ENCODE data around the gene ZNF165. TPM values are rescaled to one million over a fixed set of nuclear protein-coding genes. Genes with fewer than 3 reads are reported as not detected.
A peak's percentile ranks its signal among the peaks of the same experiment; 100 is the strongest.

The ZNF165 gene
- total RNA-seq, 3 donors from 2014 or later = 3.9 to 7.1 (median 4.0) TPM

DNA sequence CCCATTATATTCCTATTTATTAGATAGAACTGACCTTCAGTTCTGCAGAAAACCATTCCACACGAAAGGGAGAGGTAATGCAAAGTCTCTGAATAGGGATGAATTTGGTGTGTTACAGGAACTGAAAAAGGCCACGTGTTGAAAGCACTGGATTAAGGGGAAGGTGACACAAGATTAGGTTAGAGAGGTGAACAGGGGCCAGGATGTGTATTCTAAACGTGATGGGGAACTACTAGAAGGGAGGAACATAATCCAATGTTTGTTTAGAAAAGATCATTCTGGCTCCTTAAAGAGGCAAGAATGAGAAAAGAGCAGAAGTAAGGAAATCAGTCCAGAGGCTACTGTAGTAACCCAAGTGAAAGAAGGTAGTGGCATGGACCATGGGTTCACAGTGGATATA lies 55.0 kb downstream of the ZNF165 start:
- TF ChIP-seq CTCF (IDR thresholded peaks at IDR 0.05) = no peak
- ATAC-seq (no peak), DNase-seq (no peak)
- intact Hi-C loops (cut with DNase I, micrococcal nuclease) = loop anchor here (10.0 kb wide), 1 partner anchor 219 kb away; no protein-coding TSS in a partner anchor
- no peaks in the 10 kb centered on the region for H3K36me3 ChIP-seq (ENCODE audit: low read depth)
- no peak overlapping the region for H3K4me3 ChIP-seq
- peaks cover 10% of the 10 kb centered on the region for H3K4me1 ChIP-seq (ENCODE audit: low read depth)
- no peaks in the 10 kb centered on the region for H3K9me3 ChIP-seq

DNA sequence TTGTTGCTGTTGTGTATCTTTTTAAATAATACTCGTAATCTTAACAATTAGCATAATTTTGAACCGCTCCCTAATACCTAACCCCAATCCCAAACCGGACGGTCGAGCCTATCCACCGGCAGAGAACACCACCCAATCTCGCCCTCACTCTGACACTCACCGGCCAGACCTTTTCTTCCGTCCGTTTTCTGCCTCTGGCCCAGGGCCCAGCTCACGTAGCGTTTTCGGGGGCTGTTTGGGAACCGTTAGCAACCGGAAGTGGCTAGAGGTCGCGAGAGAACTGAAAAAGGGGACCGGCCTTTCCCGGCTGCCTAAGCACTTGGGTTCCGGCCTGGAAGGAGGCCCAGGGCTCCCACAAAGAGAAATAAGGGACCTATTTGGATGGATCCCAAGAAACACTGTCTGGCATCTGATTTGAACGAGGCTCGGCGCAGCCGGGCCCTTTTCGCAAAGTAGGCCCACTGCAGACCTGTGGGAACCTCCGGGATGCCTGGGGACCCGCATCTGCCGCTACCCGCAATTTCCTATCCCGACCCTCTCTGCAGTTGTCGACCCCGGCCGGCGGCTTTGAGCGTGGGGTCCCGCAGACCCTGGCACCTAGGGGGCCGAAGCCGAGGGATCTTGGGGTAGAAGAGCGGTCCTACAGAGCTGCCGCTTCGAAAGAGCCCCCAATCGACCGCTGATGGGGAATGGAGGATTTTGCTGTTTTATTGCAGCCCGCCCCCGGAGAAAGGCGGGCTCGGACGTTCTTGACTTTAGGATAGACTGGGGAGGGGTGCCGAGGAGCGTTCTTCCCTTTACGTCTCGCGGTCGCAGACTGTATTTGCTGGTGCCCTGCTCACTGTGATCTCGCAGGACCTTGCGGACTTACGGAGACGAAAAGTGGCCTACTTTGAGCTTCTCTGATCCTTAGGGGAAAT lies 56.5 kb downstream of the ZNF165 start:
- peak; percentile 85 for ATAC-seq
- no peak for TF ChIP-seq CTCF (IDR thresholded peaks at IDR 0.05)
- intact Hi-C loops (cut with DNase I, micrococcal nuclease) = loop anchor here (10.0 kb wide), 1 partner anchor 218 kb away; no protein-coding TSS in a partner anchor
- Histone ChIP-seq H3K36me3 (ENCODE audit: low read depth) (no peaks in the 10 kb centered on the region), H3K9me3 (no peaks in the 10 kb centered on the region), H3K4me3 (peak overlapping the region; percentile 43), H3K4me1 (ENCODE audit: low read depth) (peaks cover 10% of the 10 kb centered on the region)
- DNase-seq = peak; percentile 88 to 89 (median 88)

DNA sequence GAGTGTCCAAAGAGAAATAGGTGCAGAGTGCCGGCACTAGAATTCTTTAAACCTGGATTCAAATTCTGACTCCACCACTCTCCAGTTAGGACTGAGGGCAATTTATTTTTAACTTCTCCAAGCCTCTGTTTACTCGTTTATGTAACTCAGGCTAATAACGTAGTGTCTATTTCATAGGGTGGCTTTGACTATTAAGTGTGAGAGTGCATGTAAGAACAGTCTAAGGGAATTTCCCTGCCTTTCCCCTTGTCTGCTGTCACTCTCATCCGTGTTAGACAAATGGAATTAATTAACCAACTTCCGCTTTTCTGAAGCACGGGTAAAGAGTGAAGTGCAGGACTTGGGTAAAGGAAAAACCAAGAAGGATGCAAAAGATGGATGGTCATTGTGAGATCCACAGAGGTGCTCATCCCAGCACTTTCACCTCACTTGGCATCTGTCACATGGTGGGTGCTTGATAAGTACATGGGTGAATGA lies 57.2 kb downstream of the ZNF165 start:
- intact Hi-C loops (cut with DNase I, micrococcal nuclease) = loop anchor here (10.0 kb wide), 1 partner anchor 217 kb away; no protein-coding TSS in a partner anchor
- H3K4me1 ChIP-seq (ENCODE audit: low read depth) = peaks cover 13% of the 10 kb centered on the region
- TF ChIP-seq CTCF (IDR thresholded peaks at IDR 0.05) = no peak
- no peak for DNase-seq
- H3K36me3 ChIP-seq (ENCODE audit: low read depth) = no peaks in the 10 kb centered on the region
- peak; percentile 24 for ATAC-seq
- no peaks in the 10 kb centered on the region for H3K9me3 ChIP-seq
- peak overlapping the region; percentile 43 for H3K4me3 ChIP-seq

Other genes with a start within 250 kb of the ZNF165 start
- not detected for gene OR2B2, start 168.2 kb upstream of the ZNF165 start, total RNA-seq
- gene OR2B6, start 123.3 kb upstream of the ZNF165 start, total RNA-seq = not detected
- 1 to 10 TPM; 7.4 to 9.5 (median 8.3) TPM for gene ZSCAN16, start 44.0 kb downstream of the ZNF165 start, total RNA-seq
- 10 to 100 TPM; 11.6 to 26.7 (median 16.6) TPM for gene ZKSCAN8, start 61.3 kb downstream of the ZNF165 start, total RNA-seq
- gene ZSCAN9, start 144.7 kb downstream of the ZNF165 start, total RNA-seq = 10 to 100 TPM; 14.1 to 15.7 (median 14.9) TPM
- gene ZKSCAN4, start 171.7 kb downstream of the ZNF165 start, total RNA-seq = 1 to 10 TPM; 4.0 to 6.1 (median 5.5) TPM
- 1 to 10 TPM in 1 of 3 donors, under 1 TPM in 1, not detected in 1; 0.24 to 2.8 TPM for gene NKAPL, start 178.7 kb downstream of the ZNF165 start, total RNA-seq
- 10 to 100 TPM in 1 of 3 donors, 1 to 10 TPM in 2; 8.2 to 17.7 (median 9.2) TPM for gene ZSCAN26, start 186.6 kb downstream of the ZNF165 start, total RNA-seq
- gene PGBD1, start 201.0 kb downstream of the ZNF165 start, total RNA-seq = 1 to 10 TPM in 2 of 3 donors, under 1 TPM in 1; 0.75 to 6.6 (median 1.9) TPM

Measured in mucosa of descending colon (tissue), 3 donors.